Glomerular endothelial cell (primary cell): ENCODE results near the gene C1orf159. TPM values are rescaled to one million over a fixed set of nuclear protein-coding genes. Genes with fewer than 3 reads are reported as not detected.

Source experiments
- DNase-seq: peaks from one replicate; pipeline ENCODE4 v3.0.0-alpha.2; 2011; ENCODE audit warnings: low read depth, low spot score; ENCODE audit errors: extremely low read depth
- total RNA-seq: library from RNA; depleted of rRNA; stranded (reverse); fragments of >200 nt; gene quantifications from 2 replicates; pipeline ENCODE4 v1.2.3, GENCODE V29; 2015

The C1orf159 gene
- total RNA-seq, 1 donor from 2014 or later = 32.1 TPM

- DNase-seq = no peak
Measured at GRCh38 chr1:1132956-1133750, 17.3 kb upstream of the C1orf159 start.

GRCh38 chr1:1132042-1132950 lies 16.4 kb upstream of the C1orf159 start:
- DNase-seq = no peak

GRCh38 chr1:1130206-1131120 lies 14.6 kb upstream of the C1orf159 start:
- DNase-seq = no peak

- no peak for DNase-seq
Measured at GRCh38 chr1:1129381-1129821, 13.5 kb upstream of the C1orf159 start.

GRCh38 chr1:1128454-1129139 lies 12.7 kb upstream of the C1orf159 start:
- DNase-seq = no peak

- no peak for DNase-seq
Measured at GRCh38 chr1:1127551-1128451, 11.9 kb upstream of the C1orf159 start.

- no peak for DNase-seq
Measured at GRCh38 chr1:1125945-1126344, 10.1 kb upstream of the C1orf159 start.

- no peak for DNase-seq
Measured at GRCh38 chr1:1124786-1125642, 9.1 kb upstream of the C1orf159 start.

- DNase-seq = no peak
Measured at GRCh38 chr1:1124508-1124785, 8.6 kb upstream of the C1orf159 start.

- no peak for DNase-seq
Measured at GRCh38 chr1:1123581-1124507, 8.0 kb upstream of the C1orf159 start.

- DNase-seq = no peak
Measured at GRCh38 chr1:1122981-1123480, 7.1 kb upstream of the C1orf159 start.

- no peak for DNase-seq
Measured at GRCh38 chr1:1122078-1122811, 6.4 kb upstream of the C1orf159 start.

GRCh38 chr1:1121611-1122077 lies 5.8 kb upstream of the C1orf159 start:
- DNase-seq = no peak

GRCh38 chr1:1120866-1121591 lies 5.1 kb upstream of the C1orf159 start:
- DNase-seq = no peak

GRCh38 chr1:1120096-1120495 lies 4.2 kb upstream of the C1orf159 start:
- no peak for DNase-seq
